ENCODE data around the gene IQCH.
"Not testable (repeated sequence)": the region's sequence is repeated elsewhere in the genome, so short reads cannot be mapped to it uniquely, and the experiment has no call there.

Gene IQCH

DNA sequence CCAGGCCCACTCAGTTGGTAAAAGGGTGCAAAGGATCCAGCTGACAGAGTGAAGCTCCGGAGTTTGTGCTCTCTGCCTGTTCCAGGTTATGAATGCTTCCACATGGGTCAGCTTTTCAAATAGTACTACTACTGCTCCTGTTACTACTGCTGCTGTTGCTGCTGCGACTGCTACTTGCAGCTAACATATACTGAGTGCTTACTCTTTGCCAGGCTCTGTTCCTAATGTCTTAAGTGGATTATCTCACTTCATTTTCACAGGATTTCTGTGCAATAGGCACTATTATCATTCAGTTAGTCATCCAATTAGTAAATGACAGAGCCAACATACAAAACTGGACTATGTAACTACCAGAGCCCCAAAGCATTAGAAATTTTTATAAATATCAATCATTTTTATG, 106.5 kb downstream of the IQCH start:
- DNase-seq = no peak

DNA sequence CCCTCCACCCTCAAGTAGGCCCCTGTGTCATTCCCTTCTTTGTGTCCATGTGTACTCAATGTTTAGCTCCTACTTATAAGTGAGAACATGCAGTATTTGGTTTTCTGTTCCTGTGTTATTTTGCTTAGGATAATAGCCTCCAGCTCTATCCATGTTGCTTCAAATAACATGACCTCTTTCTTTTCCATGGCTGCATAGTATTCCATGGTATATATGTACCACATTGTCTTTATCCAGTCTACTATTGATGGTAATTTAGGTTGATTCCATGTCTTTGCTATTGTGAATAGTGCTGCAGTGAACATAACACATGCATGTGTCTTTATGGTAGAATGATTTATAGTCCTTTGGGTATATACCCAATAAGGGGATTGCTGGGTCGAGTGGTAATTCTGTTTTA, 109.1 kb downstream of the IQCH start:
- not testable (repeated sequence) for DNase-seq

DNA sequence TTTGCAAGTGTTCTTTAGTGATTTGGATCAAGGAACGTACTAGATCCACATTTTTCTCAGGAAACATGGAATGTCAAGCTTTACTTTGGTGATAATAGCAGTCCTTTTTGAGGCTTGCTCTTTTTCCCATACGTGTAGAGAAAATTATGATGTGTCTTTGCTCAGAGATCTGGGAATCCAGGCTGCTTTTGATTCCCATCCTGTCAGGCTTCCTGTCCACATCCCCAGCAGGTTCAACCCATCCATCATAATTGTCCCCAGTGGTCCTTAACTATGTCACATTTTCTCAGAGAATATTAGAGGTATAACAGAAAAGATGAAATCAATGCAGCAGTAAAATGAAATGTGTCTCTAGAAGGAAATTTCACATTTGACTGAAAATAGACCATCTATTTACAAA, 111.4 kb downstream of the IQCH start:
- DNase-seq = no peak

DNA sequence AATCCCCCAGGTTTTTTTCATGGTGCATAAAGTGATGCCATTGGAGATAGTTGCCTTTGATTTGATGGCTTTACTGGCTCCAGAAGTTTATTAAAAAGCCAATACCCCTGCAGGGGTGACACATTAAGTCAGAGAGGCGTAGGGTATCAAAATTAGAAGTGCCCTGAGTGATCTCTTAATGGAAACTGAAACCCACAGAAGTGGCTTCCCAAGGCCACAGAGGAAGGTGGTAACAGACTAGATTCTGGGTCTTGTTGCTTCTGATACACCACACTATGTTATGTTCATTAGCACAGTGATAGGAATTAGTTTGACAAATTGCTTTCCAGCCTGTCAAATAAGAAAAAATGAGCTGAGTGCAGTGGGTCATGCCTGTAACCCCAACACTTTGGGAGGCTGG, 112.3 kb downstream of the IQCH start:
- no peak for DNase-seq

DNA sequence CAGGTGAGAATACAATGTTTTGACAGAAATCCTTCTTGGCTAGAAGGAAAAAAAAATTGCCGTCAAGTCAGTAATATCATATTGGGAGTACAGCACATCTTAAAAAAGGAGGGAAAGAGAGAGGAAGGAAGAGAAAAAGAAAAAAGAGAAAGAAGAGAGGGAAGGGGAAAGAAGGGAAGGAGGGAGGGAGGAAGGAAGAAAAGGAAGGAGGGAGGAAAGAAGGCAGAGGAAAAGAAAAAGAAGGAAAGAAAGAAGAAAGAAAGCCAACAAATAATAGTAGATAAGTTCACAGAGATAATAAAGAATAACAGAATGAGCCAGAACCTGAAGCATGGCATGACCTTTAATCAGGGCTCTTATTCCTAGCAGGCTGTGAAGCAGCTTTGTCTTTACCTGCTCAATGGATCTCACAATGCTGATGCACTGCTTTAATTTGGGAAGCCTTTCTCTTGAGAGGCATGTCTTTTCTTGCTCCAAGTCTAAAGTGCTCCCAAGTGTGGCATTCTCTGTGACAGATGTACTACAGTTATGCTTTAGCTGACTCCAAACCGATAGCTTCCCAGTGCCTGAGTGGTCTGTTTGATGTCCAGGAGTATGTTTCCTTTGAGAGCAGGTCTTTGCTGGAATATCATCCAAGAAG, 114.9 kb downstream of the IQCH start:
- no peak for DNase-seq

DNA sequence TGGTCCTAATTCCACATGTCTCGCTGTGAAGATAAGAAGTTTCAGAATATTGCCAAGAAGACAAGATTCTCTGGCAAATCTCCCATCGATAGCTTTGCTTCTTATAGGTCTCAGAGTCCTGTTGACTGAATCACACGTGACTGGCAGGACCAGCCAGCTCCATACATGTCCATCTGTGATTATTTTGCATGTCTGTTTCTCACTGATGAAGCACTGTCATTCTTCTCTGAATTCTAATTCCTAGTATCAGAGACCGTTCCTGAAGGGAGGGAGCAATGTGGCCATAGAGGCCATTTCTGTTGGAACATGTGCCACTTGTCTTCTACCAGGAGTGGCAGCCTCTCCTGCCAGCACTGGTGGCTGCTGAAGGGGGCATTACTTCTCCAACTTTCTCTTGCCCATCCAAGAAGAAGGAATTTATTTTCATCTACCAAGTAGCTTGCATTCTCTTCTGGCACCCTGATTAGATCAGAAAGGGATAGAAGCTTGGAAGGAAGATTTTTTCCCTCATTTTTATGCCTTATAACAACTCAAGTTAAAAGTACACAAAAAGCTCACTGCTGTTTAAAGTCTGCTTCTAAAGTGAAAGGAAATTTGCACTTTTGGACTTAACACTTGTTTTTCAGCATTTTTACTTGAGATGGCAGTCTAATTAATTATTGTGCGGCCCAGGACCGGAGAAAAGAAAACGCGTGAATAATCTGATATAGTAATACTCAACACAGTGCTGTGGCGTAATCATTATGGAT, 115.8 kb downstream of the IQCH start:
- no peak for DNase-seq

DNA sequence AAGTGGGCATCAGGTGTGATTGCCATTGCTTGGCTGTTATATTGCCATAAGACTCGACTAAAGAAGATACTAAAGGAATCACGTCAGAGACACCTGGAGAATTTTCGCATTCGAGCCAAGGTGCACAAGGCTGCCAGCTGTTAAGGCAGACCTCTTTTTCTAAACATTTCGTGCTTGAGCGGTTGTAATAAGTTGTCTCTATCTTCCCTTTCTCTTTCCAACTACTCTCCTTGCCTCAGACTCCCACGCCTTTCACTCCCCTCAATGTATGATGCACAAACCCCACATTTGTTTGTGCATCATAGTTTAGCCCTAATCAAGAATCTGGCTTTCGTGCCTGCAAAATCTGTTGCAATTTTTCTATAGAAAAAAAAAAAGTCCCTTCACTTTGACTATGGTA, 118.0 kb downstream of the IQCH start:
- DNase-seq = no peak

DNA sequence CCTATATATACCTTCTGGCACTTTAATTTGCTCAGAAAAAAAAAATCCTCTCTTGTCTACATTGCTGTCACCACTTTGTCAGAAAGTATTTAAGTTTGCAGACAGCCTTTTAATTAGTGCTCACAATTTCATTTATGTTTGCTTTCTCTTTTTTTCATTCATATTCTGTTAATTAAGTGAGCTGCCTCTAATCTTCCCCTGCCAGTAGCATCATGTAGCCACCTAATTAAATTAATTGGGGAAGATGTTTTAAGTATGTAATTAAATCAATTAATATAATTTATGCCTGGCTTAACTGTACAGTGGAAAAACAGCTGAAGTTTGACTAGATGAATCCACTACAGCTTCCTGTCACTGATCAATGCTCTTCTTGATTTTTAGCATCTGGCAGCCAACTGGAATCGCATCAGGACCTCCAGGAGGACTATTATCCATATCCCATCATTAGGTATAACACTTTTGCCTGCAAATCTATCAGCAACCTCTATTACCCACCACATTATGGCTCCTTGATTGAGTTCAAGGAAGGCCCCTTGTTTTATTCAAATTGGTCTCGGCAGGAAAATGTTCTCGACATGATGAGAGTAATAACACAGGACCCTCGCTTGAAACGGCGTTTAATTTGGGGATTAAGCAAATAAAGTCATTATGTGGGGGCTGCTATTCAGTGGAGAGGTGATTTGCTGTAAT, 118.5 kb downstream of the IQCH start:
- DNase-seq = no peak

DNA sequence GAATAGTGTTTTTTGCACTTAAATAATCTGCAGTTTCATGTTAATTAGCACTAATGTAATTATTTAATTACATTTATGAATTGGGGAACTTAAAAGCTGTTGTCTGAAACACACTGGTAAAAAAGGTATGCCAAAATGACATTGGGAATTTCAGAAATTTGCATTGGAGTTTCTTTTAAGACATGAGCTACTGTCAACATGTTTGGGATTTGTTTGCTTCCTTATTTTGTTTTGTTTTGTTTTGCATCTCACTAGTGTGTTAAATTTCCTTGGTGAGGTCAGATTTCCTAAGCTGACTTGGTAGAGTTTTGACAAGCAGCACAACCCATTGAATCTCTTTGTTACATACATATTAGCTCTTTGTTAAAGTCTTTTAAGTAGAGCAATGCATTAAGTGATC, 119.4 kb downstream of the IQCH start:
- DNase-seq = no peak

DNA sequence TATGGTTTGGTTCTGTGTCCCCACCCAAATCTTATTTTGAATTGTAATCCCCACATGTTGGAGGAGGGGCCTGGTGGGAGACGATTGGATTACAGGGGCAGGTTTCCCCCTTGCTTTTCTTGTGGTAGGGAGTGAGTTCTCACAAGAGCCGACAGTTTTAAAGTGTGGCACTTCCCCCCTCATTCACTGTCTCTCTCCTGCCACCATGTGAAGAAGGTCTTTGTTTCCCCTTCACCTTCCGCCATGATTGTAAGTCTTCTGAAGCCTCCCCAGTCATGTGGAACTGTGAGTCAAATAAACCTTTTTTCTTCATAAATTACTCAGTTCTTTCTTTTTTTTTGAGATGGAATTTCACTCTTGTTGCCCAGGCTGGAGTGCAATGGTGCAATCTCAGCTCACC, 124.9 kb downstream of the IQCH start:
- no peak for DNase-seq

DNA sequence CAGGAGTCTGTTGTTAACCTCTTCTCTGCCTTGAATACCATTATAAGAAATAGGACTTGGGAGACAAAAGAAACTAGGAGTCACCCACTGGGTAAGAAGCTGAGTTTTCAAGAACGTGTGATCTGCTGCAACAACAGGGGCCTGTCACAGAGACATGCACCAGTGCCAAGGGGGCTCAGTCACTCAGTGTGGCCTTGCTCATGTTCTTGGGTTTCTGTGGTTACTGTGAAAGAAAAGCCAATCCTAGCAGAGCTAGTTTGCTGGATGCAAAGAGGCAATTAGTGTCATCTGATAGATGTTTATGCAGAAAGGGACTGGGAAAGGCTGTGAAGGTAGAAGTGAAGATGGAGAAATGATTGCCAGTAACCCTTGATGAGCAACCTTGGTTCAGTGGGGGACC, 126.3 kb downstream of the IQCH start:
- no peak for DNase-seq

DNA sequence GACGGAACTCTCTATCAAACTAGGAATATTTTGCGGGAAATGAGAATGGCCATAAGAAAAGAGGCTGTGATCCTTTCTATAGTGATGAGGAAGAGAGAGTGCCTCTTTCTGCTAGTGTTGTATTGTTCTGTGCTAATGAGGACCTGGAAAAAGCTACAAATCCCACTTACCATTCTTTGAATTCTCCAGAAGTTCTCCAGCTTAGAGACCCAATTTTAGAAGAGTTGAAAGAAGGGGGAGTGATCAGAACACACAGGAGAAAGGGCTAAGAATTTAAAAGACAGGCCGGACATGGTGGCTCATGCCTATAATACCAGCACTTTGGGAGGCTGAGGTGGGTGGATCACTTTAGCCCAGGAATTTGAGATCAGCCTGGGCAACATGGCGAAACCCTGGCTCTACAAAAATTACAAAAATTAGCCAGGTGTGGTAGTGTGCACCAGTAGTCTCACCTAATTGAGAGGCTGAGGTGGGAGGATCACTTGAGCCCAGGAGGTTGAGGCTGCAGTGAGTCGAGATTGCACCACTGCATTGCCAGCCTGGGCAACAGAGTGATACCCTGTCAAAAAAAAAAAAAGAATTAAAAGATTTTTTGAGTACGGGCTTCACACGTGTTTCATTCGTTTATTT, 126.9 kb downstream of the IQCH start:
- DNase-seq = no peak

DNA sequence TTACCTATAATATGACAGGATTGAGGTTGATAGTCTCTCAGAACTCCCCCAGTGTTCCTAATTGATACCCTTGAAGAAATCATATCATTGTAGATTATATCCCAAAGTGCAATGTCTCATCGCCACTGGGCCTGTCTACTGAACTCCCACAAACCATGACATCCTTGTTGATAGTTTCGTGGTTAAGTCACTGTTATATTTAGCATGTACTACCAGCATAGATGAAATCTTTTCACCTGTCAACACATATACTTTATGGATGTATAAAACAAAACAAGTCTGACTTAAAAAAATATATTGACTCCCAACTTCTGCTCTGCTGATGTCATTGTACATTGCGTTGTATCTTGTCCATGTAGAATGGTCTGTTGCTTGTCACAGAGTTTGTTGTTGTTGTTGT, 128.1 kb downstream of the IQCH start:
- no peak for DNase-seq

DNA sequence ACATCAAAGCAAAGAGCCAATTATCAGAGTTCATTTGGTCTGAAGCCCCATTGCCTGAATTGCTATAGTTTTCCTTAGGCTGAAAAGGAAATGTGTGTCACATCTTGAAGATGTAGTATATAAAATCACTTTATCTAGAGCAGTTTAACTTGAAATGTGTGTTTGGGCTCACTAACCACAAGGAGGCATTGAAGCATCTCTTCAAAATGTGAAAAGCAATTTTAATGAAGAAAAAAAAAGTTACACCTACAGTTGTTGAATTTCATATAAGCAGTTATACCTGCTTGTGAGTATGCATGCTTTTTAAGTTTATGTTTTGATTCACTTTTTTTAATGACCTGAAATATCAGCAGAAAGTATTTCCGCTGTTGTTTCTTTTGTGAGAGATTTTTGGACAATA, 129.3 kb downstream of the IQCH start:
- no peak for DNase-seq

DNA sequence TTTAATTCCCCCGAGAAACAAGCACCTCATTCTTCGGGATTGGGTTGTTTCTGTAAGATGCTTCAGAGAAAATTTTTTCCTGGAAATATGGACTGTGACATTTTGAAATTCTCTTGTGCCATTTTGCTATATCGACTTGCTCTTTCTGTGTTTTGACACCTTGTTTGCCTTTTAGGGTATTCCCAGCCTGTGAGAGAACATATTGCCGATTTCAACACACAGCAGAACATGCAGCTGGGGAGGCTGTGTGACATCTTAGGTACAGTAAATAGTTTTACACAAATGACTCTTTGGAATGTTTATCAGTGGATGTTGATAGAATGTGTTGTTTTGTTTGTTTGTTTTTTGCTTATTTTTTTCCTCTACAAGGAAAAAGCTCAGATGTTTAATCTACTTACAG, 130.2 kb downstream of the IQCH start:
- DNase-seq = no peak

DNA sequence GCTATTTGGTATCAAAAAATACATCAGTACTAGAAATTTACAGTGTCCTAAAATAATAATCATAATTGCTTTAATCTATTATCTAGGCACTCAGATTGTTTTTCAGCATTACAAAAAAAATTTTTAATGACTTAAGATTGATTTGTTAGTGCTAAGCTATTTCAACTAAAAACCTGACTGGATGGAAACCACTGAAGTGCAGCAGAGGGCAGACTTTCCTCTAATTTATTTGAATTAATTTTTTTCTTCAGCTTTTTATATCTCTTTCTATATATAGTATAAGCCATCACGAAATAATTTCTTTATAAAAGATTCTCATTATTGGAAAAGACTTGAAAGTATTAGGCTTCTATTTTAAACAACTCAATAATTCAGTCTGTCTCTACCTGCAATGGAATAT, 131.4 kb downstream of the IQCH start:
- DNase-seq = no peak

DNA sequence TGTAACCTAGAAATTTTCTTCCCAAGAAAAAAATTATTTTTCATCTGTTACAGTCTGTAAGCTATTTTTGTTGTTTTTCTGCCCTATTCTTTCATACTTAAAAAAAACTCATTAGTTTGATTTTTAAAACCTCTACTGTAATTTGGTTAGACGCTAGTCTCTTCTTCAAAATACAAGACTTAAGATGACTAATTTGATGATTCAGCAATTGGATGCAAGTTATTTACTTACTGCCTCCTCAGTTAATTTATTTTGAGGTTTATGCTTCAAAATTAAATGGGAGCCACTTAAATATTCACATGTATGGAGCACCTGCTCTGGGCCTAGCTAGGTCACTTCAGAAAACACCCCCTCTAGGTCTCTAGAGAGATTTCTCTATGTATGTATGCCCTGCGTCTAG, 132.4 kb downstream of the IQCH start:
- DNase-seq = no peak

DNA sequence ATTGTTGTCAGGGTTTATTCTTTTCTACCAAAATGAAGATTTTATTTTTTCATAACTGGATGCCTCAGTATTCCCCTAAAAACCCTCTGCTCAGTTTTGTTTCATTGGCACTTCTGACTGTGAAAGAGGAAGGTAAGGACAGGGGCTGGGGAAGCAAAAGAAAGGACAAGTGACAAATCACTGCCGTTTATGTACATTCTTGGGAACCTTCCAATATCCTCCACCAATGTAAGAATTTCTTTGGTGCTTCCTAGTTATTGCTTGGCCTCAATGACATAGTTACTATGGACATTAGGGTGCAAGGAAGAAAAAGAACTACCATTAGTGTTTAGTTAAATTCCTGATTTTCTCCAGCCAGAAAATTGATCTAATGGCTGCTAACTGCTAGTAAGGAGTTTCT, 135.4 kb downstream of the IQCH start:
- DNase-seq = no peak

DNA sequence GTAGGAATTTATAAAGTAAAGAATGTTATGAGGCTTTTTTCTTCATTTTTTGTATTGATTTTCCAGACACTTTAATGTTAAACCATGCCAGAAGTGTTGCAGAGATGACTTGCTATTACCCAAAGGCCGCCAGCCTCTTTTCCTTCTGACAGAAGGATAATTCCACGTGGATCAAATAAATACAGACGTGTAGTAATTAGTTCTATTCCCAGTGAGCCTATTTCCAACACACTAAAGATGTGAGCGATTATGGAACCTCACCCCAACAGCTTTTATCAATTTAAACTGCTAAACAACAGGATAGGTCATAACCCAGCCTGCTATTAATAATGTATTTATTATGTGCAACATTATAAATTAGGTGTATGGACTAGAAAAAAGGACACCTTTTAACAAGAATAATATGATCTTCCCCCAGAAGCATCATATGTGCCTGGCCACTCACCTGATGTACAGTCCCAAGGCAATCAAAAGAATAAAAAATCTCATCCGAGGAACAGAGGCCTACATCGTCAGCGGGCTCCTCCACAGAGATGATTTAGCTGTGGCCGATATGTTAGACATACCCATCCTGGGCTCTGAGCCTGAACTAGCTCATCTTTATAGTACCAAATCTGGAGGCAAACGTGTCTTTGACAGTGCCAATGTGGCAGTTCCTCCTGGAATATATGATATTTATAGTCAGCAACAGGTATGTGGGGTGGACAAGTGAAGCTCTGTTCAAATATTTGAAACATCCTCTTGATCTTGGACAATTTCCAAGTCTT, 140.5 kb downstream of the IQCH start:
- no peak for DNase-seq

DNA sequence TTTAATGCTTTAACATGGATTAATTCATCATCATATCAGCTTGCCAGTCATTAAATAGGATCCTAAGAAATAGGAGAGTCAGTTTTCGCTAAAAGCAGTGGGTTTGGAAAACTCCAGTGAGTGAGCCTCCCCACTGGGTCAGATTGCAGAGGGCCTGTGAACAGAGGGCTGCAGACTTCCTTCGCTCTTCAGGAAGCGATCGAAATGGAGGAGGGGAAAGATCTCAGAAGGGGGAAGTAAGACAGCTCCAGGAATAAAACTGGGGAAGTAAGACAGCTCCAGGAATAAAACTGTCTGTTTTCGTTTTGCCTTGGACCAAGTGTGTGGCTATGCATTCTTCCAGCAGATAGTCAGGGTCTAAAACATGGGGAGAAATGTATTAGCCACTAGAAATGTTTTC, 141.5 kb downstream of the IQCH start:
- no peak for DNase-seq

DNA sequence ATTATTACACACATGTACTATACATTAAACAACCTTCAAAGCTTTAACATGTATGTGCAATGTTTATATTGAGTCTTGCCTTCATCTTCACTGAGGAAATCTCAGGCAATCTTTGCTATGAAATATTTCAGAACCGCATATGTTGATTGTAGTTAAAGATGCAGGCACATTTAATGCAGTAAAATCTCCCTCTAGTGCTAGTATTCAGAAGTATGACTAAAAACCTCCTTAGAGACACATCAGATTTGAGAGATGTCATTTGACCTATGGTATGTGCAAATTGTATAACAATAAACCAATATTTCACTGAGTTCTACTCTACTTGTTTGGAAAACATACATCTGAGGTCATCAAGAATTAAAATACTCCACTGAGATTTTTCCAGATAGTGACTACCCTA, 142.6 kb downstream of the IQCH start:
- no peak for DNase-seq

DNA sequence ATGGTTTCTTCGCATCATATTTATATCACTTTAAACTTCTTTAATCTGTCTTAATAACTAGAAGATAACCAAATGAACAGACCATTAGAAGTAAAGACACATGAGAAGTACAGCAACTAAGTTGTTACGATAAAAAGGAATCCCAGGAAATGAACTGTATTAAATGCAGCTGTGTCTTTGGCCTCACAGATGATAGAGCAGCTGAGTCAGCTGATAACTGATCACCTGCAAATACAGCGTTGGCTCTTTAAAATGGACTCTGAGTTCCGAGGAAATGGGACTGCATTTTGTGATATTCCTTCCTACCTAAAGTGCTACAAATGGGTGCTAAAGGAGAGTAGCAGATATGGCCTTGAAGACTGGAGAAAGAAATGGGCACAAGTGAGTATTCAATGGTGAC, 145.3 kb downstream of the IQCH start:
- no peak for DNase-seq

DNA sequence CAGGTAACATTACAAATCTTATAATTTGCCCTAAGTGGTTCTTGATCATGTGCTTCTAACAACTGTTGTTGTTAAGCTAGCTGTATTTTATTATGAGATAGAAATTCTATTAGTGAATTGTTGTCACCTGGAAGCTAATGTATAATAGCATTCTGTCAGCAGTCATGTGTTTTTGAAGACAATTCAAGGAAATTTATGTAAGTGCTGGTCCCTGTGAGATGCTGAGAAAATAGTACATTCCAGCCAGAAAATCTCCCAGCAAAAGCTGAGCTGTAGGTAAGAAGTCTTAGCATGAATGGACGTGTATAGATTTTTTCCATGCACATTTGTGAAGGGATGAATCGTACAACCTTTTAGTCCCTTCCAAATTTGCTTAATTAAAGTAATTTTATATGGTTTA, 146.3 kb downstream of the IQCH start:
- DNase-seq = no peak
